Uterus (tissue), 2 donors: Measurements from ENCODE around the gene SMARCAL1.

Source experiments
- POLR2A ChIP-seq, 2 donors: fragments of 450-650 bp; IDR thresholded peaks; one replicate each; pipeline ENCODE4 v1.6.1; 2016; ENCODE audit warnings: antibody characterized with exemption in 2 of 2, mild to moderate bottlenecking in 1 of 2, moderate library complexity in 1 of 2
- TF ChIP-seq, protein P1 (sequence below), 4 experiments: fragments of 200-600 bp in 2 of 4; fragments of 450-650 bp in 2 of 4; sonication (generic) in 2 of 4; IDR thresholded peaks; one replicate each; pipeline ENCODE4 v1.5.1; 2016 to 2019; ENCODE audit warnings: antibody characterized with exemption in 4 of 4, mild to moderate bottlenecking in 2 of 4, moderate library complexity in 1 of 4

DNA sequence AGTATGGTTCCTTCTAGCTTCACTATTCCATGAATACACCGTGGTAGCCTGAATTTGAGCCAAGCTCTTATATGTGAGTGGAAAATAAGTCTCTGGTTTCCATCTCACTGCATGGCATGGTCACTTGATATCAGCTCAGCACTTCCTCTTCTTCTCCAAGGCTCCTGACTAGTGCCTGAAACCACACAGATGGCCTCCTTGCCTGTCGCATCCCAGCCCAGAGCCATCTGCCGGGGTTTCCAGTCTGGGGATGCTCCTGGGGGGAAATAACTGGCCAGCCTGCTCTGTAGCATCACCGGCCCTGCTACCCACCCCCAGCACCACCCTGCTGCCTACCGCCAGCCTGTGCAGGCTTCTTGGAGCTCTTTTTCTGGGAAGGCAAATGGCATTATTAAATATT, 32.3 kb upstream of the SMARCAL1 start:
- TF ChIP-seq, protein P1, sequence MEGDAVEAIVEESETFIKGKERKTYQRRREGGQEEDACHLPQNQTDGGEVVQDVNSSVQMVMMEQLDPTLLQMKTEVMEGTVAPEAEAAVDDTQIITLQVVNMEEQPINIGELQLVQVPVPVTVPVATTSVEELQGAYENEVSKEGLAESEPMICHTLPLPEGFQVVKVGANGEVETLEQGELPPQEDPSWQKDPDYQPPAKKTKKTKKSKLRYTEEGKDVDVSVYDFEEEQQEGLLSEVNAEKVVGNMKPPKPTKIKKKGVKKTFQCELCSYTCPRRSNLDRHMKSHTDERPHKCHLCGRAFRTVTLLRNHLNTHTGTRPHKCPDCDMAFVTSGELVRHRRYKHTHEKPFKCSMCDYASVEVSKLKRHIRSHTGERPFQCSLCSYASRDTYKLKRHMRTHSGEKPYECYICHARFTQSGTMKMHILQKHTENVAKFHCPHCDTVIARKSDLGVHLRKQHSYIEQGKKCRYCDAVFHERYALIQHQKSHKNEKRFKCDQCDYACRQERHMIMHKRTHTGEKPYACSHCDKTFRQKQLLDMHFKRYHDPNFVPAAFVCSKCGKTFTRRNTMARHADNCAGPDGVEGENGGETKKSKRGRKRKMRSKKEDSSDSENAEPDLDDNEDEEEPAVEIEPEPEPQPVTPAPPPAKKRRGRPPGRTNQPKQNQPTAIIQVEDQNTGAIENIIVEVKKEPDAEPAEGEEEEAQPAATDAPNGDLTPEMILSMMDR (IDR thresholded peaks at IDR 0.05), result no peak
- no peak for TF ChIP-seq POLR2A (IDR thresholded peaks at IDR 0.05)
